GM21526 (cell line): ENCODE data around the gene PAQR8.

Experiments
- ATAC-seq: cut with Tn5 transposase; IDR thresholded peaks from one replicate; pipeline ENCODE4 v1.9.1; 2021; ENCODE audit warnings: moderate library complexity; ENCODE audit not compliant: unreplicated experiment, low FRiP score

The PAQR8 gene

DNA sequence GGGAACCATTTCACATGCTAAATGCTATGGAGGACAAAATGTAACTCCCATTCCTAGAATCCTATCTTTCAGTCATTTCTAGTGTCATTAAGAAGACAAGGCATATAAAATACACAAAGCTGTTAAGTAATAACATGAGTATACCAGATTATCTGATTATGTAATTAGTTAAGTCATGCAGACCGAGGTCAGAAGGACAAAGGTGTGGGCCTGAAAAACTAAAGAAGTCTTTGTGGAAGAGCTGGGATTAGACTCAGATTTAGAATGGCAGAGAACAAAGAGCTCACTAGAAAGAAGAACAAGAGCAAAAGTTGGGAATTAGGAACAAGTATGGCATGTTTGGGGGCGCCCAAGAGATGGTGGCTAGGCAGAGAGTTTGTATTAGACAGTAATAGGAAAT is 95.1 kb downstream of the PAQR8 start:
- ATAC-seq: no peak
